GM06990 (cell line): ENCODE results near the gene SVIL.
"Not testable (repeated sequence)": the region's sequence is repeated elsewhere in the genome, so short reads cannot be mapped to it uniquely, and the experiment has no call there.

Source experiments
- DNase-seq: peaks from one replicate; pipeline ENCODE4 v3.0.0-alpha.2; 2011; ENCODE audit not compliant: insufficient read length; ENCODE audit errors: extremely low read depth
- H3K27me3 ChIP-seq: replicated peaks from 2 replicates; pipeline ENCODE4 v1.6.0; 2011; ENCODE audit warnings: low read length; ENCODE audit not compliant: control insufficient read depth, insufficient read depth
- H3K36me3 ChIP-seq: 2 replicates; pipeline ENCODE4 v1.5.1; 2011; ENCODE audit warnings: low read length; ENCODE audit not compliant: control insufficient read depth, insufficient read depth
- H3K4me3 ChIP-seq: replicated peaks from 2 replicates; pipeline ENCODE4 v1.5.1; 2011; ENCODE audit warnings: low read depth, mild to moderate bottlenecking, control low read depth, low read length
- TF ChIP-seq, protein P1 (sequence below): IDR thresholded peaks from 2 replicates; pipeline ENCODE4 v1.5.1; 2011; ENCODE audit warnings: low read length, control low read depth, mild to moderate bottlenecking, inconsistent platforms; ENCODE audit not compliant: insufficient read depth, poor library complexity, severe bottlenecking

SVIL gene

GRCh38 chr10:29631049-29631339 is 3.8 kb downstream of the SVIL start:
- no peak for DNase-seq
- H3K36me3 ChIP-seq, result no peaks in the 10 kb centered on the region
- TF ChIP-seq, protein P1, sequence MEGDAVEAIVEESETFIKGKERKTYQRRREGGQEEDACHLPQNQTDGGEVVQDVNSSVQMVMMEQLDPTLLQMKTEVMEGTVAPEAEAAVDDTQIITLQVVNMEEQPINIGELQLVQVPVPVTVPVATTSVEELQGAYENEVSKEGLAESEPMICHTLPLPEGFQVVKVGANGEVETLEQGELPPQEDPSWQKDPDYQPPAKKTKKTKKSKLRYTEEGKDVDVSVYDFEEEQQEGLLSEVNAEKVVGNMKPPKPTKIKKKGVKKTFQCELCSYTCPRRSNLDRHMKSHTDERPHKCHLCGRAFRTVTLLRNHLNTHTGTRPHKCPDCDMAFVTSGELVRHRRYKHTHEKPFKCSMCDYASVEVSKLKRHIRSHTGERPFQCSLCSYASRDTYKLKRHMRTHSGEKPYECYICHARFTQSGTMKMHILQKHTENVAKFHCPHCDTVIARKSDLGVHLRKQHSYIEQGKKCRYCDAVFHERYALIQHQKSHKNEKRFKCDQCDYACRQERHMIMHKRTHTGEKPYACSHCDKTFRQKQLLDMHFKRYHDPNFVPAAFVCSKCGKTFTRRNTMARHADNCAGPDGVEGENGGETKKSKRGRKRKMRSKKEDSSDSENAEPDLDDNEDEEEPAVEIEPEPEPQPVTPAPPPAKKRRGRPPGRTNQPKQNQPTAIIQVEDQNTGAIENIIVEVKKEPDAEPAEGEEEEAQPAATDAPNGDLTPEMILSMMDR, result no peak
- no peak overlapping the region for H3K4me3 ChIP-seq
- no peaks in the 10 kb centered on the region for H3K27me3 ChIP-seq

DNA sequence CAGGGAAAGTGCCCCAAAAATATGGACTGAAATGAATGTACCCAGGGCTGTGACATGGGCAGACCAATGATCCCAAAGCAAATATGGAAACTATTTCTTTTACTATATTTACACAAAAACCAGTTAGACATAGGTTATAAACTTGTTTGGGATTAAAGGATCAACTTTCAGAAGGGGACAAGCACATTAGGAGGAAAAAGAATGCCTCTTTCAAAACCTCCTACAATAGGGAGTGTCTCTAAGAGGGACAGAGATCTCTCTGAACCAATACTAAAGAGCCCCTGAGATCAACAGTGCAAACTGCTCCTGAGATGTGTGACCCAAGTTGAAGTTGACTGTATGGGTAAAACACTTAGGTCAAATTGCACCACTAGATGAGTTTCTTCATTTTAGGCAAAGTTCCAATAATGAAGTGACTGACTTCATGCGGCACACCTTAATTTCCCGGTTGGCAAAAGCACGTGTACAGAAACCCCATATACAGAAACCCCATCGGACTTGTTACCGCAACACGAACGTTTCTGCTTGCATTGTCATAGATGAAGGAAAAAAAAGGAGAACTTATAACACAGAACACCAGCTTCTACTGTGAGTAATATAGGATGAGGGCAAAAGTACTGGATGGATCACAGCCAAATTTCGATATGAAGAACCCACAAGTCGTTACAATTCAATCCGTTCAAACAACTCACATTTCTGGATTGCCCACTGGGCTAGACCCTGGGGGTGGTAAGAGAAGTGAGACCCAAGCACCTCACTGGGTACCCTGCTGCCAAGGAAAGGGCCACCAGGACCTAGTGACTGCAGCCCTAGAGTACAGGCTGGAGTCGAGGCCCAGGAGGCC is 4.3 kb downstream of the SVIL start:
- no peak for DNase-seq
- H3K36me3 ChIP-seq, result no peaks in the 10 kb centered on the region
- H3K4me3 ChIP-seq, result no peak overlapping the region
- H3K27me3 ChIP-seq, result no peaks in the 10 kb centered on the region
- TF ChIP-seq, protein P1, result no peak

- no peak for DNase-seq
- H3K36me3 ChIP-seq, result no peaks in the 10 kb centered on the region
- no peak overlapping the region for H3K4me3 ChIP-seq
- no peaks in the 10 kb centered on the region for H3K27me3 ChIP-seq
- TF ChIP-seq, protein P1, result no peak
These were observed 5.8 kb downstream of the SVIL start for GRCh38 chr10:29628912-29629526.

- no peak for DNase-seq
- no peak overlapping the region for H3K4me3 ChIP-seq
- TF ChIP-seq, protein P1, result no peak
- no peaks in the 10 kb centered on the region for H3K27me3 ChIP-seq
- no peaks in the 10 kb centered on the region for H3K36me3 ChIP-seq
These were observed 6.5 kb downstream of the SVIL start for GRCh38 chr10:29628311-29628710.

DNA sequence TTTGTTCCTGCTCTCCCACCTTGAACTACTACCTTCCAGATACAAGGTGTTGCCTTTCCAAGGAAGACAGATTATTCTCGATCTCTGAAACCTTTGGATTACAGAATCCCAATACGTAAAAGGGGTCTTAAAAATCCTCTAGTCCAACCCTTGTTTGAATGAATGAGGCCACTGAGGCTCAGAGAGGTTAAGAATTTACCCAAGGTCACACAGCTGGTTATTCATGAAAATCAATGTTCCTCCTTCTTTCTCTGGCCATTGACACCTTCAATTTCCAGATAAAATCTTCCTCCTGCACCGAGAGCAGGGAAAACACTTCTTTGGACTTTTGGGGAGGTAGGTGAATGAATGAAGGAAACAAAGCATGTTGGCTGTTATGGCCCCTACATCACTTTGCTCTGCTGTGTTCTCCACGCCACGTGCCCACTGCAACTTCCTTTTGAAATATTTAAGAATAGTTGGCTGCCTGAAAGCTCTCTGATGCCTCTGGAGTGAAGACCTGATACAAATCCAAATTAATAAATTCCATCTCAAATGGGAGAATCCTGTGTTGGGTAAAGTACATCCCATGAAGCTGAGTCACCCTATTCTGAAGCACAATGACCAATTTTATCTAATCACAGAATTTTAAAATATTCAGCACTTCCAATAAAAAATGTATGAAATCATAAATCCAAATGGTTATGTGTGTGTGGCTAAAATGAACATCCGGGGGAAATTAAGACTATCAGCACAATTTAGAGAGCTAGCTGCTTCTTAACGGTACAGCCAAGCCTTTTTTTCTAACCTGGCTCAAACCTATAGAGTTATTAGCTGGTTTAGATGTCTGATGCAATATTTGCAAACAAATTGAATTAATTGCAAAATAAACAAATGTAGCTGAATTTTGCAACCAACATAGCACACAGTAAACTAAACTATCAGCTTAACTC is 7.3 kb downstream of the SVIL start:
- DNase-seq, result no peak
- Histone ChIP-seq H3K27me3 (no peaks in the 10 kb centered on the region), H3K4me3 (no peak overlapping the region), H3K36me3 (no peaks in the 10 kb centered on the region)
- TF ChIP-seq, protein P1, result no peak

DNA sequence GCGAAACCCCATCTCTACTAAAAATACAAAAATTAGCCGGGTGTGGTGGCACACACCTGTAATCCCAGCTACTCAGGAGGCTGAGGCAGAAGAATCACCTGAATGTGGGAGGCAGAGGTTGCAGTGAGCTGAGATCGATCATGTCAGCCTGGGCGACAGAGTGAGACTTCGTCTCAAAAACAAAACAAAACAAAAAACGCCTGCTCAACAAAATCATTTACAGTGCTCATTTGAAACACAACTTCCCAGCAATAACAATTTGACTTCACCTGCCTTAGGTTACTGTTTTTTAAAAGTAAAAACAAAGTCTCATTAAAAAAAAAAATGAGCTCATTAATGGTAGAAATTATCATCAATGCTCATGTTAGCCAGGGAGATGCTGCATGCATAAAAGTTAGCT is 10.4 kb downstream of the SVIL start:
- H3K36me3 ChIP-seq, DNase-seq, H3K4me3 ChIP-seq, H3K27me3 ChIP-seq: not testable (repeated sequence)
